Measurements from ENCODE around the gene SLC27A4.
"Not testable (repeated sequence)": the region's sequence is repeated elsewhere in the genome, so short reads cannot be mapped to it uniquely, and the experiment has no call there.

The SLC27A4 gene

GRCh38 chr9:128324401-128324800, 15.9 kb upstream of the SLC27A4 start:
- DNase-seq (ENCODE audit: low spot score), result no peak

GRCh38 chr9:128325629-128326028, 14.7 kb upstream of the SLC27A4 start:
- DNase-seq (ENCODE audit: low spot score), result no peak

- no peak for DNase-seq (ENCODE audit: low spot score)
Observed at GRCh38 chr9:128333451-128333869, 6.9 kb upstream of the SLC27A4 start.

- no peak for DNase-seq (ENCODE audit: low spot score)
Observed at GRCh38 chr9:128335161-128335560, 5.2 kb upstream of the SLC27A4 start.

GRCh38 chr9:128335914-128336313, 4.4 kb upstream of the SLC27A4 start:
- DNase-seq (ENCODE audit: low spot score), result no peak

GRCh38 chr9:128337936-128338335, 2.4 kb upstream of the SLC27A4 start:
- DNase-seq (ENCODE audit: low spot score), result no peak

DNA sequence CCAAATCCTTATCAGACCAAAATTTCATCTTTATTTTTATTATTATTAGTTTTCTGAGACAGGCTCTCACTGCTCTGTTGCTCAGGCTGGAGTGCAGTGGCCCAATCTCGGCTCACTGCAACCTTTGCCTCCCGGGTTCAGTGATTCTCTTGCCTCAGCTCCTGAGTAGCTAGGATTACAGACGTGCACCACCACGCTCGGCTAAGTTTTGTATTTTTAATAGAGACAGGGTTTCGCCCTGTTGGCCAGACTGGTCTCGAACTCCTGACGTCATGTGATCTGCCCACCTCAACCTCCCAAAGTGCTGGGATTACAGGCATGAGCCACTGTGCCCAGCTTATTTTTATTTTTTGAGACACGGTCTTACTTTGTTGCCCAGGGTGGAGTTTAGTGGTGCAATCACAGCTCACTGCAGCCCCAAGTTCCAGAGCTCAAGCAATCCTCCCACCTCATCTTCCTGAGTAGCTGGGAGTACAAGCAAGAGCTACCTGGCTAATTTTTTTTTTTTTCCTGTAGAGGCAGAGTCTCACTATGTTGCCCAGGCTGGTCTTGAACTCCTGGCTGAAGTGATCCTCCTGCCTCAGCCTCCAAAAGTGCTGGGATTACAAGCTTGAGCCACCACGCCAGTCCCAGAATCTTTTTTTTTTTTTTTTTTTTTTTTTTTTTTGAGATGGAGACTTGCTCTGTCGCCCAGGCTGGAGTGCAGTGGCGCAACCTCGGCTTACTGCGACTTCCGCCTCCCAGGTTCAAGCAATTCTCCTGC, 1.3 kb upstream of the SLC27A4 start:
- DNase-seq (ENCODE audit: low spot score), result not testable (repeated sequence)

- DNase-seq (ENCODE audit: low spot score), result peak; percentile 45
Observed at GRCh38 chr9:128340691-128341434, 536 bp downstream of the SLC27A4 start.

- DNase-seq (ENCODE audit: low spot score), result peak; percentile 97
Observed at GRCh38 chr9:128341435-128341849, 1.1 kb downstream of the SLC27A4 start.

DNA sequence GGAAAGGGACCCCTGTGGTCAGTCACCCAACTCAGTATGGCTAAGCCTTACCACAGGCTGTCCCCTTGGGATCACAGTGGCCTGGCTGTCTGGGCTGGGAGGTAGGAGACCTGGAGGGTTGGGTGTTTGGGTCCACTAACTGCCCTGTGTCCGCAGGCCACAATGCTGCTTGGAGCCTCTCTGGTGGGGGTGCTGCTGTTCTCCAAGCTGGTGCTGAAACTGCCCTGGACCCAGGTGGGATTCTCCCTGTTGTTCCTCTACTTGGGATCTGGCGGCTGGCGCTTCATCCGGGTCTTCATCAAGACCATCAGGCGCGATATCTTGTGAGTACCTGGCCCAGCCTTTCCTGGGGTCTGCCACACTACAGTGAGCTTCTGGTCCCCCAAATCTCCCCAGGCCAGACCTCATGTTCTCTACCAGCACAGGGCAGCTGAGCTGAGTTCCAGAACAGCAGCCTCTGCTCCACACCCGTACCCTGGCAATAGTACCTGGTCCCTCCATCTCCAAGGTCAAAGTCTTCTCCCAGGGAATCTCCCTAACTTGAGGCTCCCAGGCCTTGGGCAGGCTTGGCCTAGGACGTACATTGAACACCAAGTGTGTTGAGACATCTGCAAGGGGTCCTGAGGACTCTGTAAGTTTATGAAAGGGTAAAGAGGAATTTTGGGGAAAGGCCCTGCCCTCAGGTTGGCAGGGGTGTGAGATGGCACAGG, 2.8 kb downstream of the SLC27A4 start:
- no peak for DNase-seq (ENCODE audit: low spot score)

GRCh38 chr9:128343855-128344254, 3.5 kb downstream of the SLC27A4 start:
- no peak for DNase-seq (ENCODE audit: low spot score)

- DNase-seq (ENCODE audit: low spot score), result no peak
Observed at GRCh38 chr9:128344931-128345605, 4.7 kb downstream of the SLC27A4 start.

- DNase-seq (ENCODE audit: low spot score), result no peak
Observed at GRCh38 chr9:128349125-128349524, 8.8 kb downstream of the SLC27A4 start.

DNA sequence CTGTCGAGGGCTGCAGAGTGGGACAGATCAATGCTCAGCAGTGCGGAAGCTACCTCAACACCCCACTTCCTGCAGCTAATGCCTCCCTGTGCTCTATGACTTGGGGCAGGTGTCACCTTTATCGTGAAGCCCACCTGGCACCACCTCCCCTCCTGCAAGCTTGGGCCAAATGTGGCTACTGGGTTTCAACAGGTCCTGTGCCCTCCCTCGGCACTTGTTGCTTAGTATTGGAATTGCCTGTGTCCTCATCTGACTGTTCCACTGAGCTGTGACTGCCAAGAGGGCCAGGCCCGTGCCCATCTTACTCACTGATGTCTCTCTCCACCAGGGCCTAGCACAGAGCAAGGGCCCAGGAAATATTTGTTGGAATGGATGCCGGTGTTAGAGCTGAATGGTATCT, 9.4 kb downstream of the SLC27A4 start:
- no peak for DNase-seq (ENCODE audit: low spot score)

GRCh38 chr9:128355451-128355850, 15.1 kb downstream of the SLC27A4 start:
- no peak for DNase-seq (ENCODE audit: low spot score)

DNA sequence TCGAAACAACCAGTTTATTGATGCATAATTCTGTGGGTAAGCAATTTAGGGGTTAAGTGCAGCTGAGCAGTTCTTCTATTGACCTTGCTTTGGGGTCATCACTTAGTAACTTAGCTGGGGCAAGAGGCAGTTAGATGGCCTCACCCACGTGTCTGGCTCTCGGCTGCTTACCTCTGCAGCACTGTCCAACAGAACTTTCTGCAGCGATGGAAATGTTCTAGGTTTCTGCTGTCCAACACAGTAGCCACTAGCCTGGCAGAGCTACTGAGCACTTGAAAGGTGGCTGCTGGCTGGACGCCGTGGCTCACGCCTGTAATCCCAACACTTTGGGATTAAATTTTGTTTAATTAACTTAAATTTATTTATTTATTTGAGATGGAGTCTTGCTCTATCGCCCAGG, 17.8 kb downstream of the SLC27A4 start:
- no peak for DNase-seq (ENCODE audit: low spot score)

GRCh38 chr9:128358861-128359260, 18.5 kb downstream of the SLC27A4 start:
- DNase-seq (ENCODE audit: low spot score), result no peak

- DNase-seq (ENCODE audit: low spot score), result no peak
Observed at GRCh38 chr9:128360826-128361225, 20.5 kb downstream of the SLC27A4 start.

DNA sequence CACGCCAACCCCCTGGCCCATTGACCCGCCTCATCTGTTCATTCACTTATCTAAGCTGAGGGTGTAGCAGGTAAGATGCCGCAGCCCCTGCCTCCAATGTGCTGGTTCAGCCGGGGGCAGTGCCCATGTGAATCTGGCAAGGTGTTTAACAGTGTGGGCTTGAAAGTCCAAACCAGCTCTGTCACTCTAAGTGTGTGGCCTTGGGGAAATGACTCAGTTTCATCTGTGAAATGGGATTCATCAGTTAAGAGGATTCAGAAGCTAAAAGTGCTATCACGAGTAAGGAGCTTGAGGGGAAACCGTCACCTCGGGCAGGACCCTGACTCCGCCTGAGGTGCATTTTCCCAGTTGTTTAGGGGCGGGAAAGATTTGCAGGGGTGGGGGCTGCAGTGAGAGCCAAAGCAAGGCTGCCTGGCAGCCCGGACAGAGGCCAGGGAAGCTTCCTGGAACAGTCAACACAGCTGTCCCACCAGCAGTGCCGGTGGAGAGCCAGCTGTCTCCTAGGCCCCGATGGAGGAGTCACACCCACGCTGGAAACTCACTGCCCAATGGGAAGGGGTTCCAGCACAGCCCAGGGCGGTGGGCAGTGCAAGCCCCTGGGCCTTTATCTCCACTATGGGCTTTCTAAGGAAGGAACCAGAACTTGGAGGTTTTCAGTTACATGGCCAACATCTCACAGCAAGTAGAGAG, 21.1 kb downstream of the SLC27A4 start:
- no peak for DNase-seq (ENCODE audit: low spot score)

- peak; percentile 98 for DNase-seq (ENCODE audit: low spot score)
Observed at GRCh38 chr9:128361986-128362646, 21.8 kb downstream of the SLC27A4 start.

- no peak for DNase-seq (ENCODE audit: low spot score)
Observed at GRCh38 chr9:128362774-128363173, 22.4 kb downstream of the SLC27A4 start.
